HepG2 (cell line): ENCODE data around the gene PDE2A. TPM values are rescaled to one million over a fixed set of nuclear protein-coding genes. Genes with fewer than 3 reads are reported as not detected.

Experiments
- ATAC-seq: fragments of 200-7000 bp; cut with Tn5 transposase; 3 replicates; pipeline ENCODE4 v1.9.1; 2020; ENCODE audit warnings: mild to moderate bottlenecking, moderate library complexity
- BruUV-seq: library from RNA; stranded (reverse); fragments of 400-500 nt; replicated peaks from 2 replicates; lab custom pipeline; 2021; lab: Mats Ljungman, UMichigan
- CTCF ChIA-PET: fragments of 300-600 bp; formaldehyde crosslinking; extraction: SDS; loops from one replicate; lab custom pipeline; 2021; ENCODE audit warnings: low total read pairs, inconsistent platforms, low intra/inter-chr PET ratio; lab: Yijun Ruan, JAX
- POLR2A ChIA-PET: fragments of 350-600 bp; sonication (Branson Sonifier 250); formaldehyde crosslinking; loops from one replicate; lab custom pipeline; 2020; ENCODE audit warnings: antibody characterized with exemption, inconsistent platforms; lab: Yijun Ruan, JAX
- DNase-seq: peaks from one replicate; pipeline ENCODE4 v3.0.0-alpha.2; 2015; ENCODE audit warnings: low spot score
- FAIRE-seq: peaks from 3 replicates; lab custom pipeline; 2011; peaks lifted over from hg19 to GRCh38; lab: Jason Lieb, UNC
- H2AFZ ChIP-seq: one replicate; pipeline ENCODE4 v1.6.1; 2011; ENCODE audit warnings: low read length, inconsistent platforms
- H3K27ac ChIP-seq: fragments of 300-600 bp; 3 replicates; pipeline ENCODE4 v1.8.0; 2011; ENCODE audit warnings: mixed run types, mild to moderate bottlenecking, mixed read lengths, low read length, inconsistent platforms; ENCODE audit not compliant: insufficient read depth; ENCODE audit errors: extremely low read length
- H3K27me3 ChIP-seq, 2 experiments: fragments of 200-600 bp in 1 of 2; 2 replicates in 1 of 2; 3 replicates in 1 of 2; pipeline versions ENCODE4 v1.6.0 to v1.8.0; 2011; ENCODE audit warnings: low read length in 2 of 2, mild to moderate bottlenecking in 2 of 2, moderate library complexity in 2 of 2, inconsistent platforms in 1 of 2; ENCODE audit not compliant: insufficient read depth in 2 of 2, control insufficient read depth in 1 of 2
- H3K36me3 ChIP-seq, 2 experiments: fragments of 200-600 bp in 1 of 2; replicated peaks in 1 of 2; 2 replicates in 1 of 2; 3 replicates in 1 of 2; pipeline versions ENCODE4 v1.5.1 to v1.8.0; 2011; ENCODE audit warnings: low read length in 2 of 2, inconsistent platforms in 1 of 2; ENCODE audit not compliant: insufficient read depth in 2 of 2, control insufficient read depth in 1 of 2
- H3K4me1 ChIP-seq: 2 replicates; pipeline ENCODE4 v1.5.1; 2012; ENCODE audit warnings: low read length, inconsistent platforms; ENCODE audit not compliant: insufficient read depth
- H3K4me2 ChIP-seq: 2 replicates; pipeline ENCODE4 v1.6.0; 2011; ENCODE audit warnings: low read depth, low read length, inconsistent platforms
- H3K4me3 ChIP-seq, 3 experiments: fragments of 200-600 bp in 1 of 3; sonication (generic), shearing (Covaris generic) in 1 of 3; replicated peaks in 1 of 3; 2 replicates each; pipeline ENCODE4 v1.5.1; 2011 to 2016; ENCODE audit warnings: low read length in 3 of 3, inconsistent platforms in 2 of 3, low read depth in 2 of 3, mild to moderate bottlenecking in 2 of 3, control low read depth in 1 of 3, mixed read lengths in 1 of 3; ENCODE audit not compliant: insufficient read depth in 1 of 3
- H3K79me2 ChIP-seq: one replicate; pipeline ENCODE4 v1.6.1; 2011; ENCODE audit warnings: low read length, inconsistent platforms; ENCODE audit not compliant: insufficient read depth
- H3K9ac ChIP-seq: 2 replicates; pipeline ENCODE4 v1.6.0; 2011; ENCODE audit warnings: mild to moderate bottlenecking, low read depth, low read length, inconsistent platforms; ENCODE audit not compliant: insufficient read depth
- H3K9me3 ChIP-seq: 2 replicates; pipeline ENCODE4 v1.5.1; 2012; ENCODE audit warnings: mild to moderate bottlenecking, low read length
- H4K20me1 ChIP-seq: 2 replicates; pipeline ENCODE4 v1.6.0; 2011; ENCODE audit warnings: inconsistent platforms, mild to moderate bottlenecking, low read length, moderate library complexity; ENCODE audit not compliant: insufficient read depth
- HNRNPLL ChIP-seq: fragments of 200-400 bp; formaldehyde crosslinking; IDR thresholded peaks from 2 replicates; pipeline ENCODE4 v1.6.1; 2017; ENCODE audit warnings: mild to moderate bottlenecking, low read depth, low read length; ENCODE audit not compliant: poor library complexity, severe bottlenecking
- NFATC3 ChIP-seq: sonication (generic); formaldehyde crosslinking; IDR thresholded peaks from 2 replicates; pipeline ENCODE4 v1.5.1; 2020; ENCODE audit warnings: mild to moderate bottlenecking, missing genetic modification reagents
- REL ChIP-seq: sonication (generic); formaldehyde crosslinking; conservative IDR thresholded peaks from 2 replicates; pipeline ENCODE4 v1.8.0; 2022; ENCODE audit warnings: mild to moderate bottlenecking, missing genetic modification reagents, moderate library complexity
- SNAPC2 ChIP-seq: sonication (generic); formaldehyde crosslinking; IDR thresholded peaks from 2 replicates; pipeline ENCODE4 v1.8.1; 2022; ENCODE audit warnings: mild to moderate bottlenecking, missing genetic modification reagents
- TGIF2 ChIP-seq: IDR thresholded peaks from 2 replicates; pipeline ENCODE4 v1.6.1; 2016; ENCODE audit warnings: control low read depth, missing compliant biosample characterization
- U2AF1 ChIP-seq: fragments of 200-400 bp; formaldehyde crosslinking; optimal IDR thresholded peaks from 2 replicates; pipeline ENCODE3; 2017; ENCODE audit warnings: mild to moderate bottlenecking, low read depth, low read length
- U2AF2 ChIP-seq: fragments of 200-400 bp; formaldehyde crosslinking; IDR thresholded peaks from 2 replicates; pipeline ENCODE4 v1.6.1; 2017; ENCODE audit warnings: low read depth, mild to moderate bottlenecking, low read length
- ZBTB34 ChIP-seq: sonication (generic); formaldehyde crosslinking; IDR thresholded peaks from 2 replicates; pipeline ENCODE4 v1.8.0; 2022; ENCODE audit warnings: mild to moderate bottlenecking, missing genetic modification reagents
- ZNF337 ChIP-seq: sonication (generic); formaldehyde crosslinking; IDR thresholded peaks from 2 replicates; pipeline ENCODE4 v1.5.1; 2020; ENCODE audit warnings: missing genetic modification reagents, low read depth, mild to moderate bottlenecking, borderline replicate concordance
- ZNF614 ChIP-seq: IDR thresholded peaks from 2 replicates; pipeline ENCODE4 v1.6.1; 2018; ENCODE audit warnings: missing biosample characterization, missing genetic modification reagents, inconsistent platforms, borderline replicate concordance
- ZNF670 ChIP-seq: sonication (generic); formaldehyde crosslinking; IDR thresholded peaks from 2 replicates; pipeline ENCODE4 v1.8.0; 2022; ENCODE audit warnings: mild to moderate bottlenecking, missing genetic modification reagents, borderline replicate concordance
- WGBS: methylation state at CpG from one replicate; pipeline ENCODE4 v1.1.6; 2017; ENCODE audit warnings: low lambda C conversion rate; 5-methylcytosine and 5-hydroxymethylcytosine counted together
- in situ Hi-C: cut with HindIII; loops from 2 replicates; pipeline ENCODE4 v1.10.0; 2017; ENCODE audit warnings: low pct_unique_long_range_greater_than_20kb; ENCODE audit not compliant: extremely low pct_ligation_motif_present
- intact Hi-C: fragments of 100-400 bp; cut with micrococcal nuclease; formaldehyde crosslinking; loops from one replicate; pipeline ENCODE4 v1.10.0; 2022; ENCODE audit not compliant: unreplicated experiment
- polyA plus RNA-seq, 8 experiments: library from polyadenylated mRNA; depleted of rRNA in 3 of 8; stranded (reverse) in 7 of 8; unstranded in 1 of 8; fragments of >200 nt; fragmentation: Illumina TruSeq in 4 of 8; extraction: Trizol in 4 of 8; gene quantifications; 2 replicates each; pipeline versions ENCODE4 v1.2.1 to v1.2.3, GENCODE V29; 2011 to 2016; ENCODE audit warnings: low read depth in 4 of 8, missing spikeins in 1 of 8, mixed read lengths in 1 of 8; ENCODE audit not compliant: insufficient read depth in 1 of 8
- total RNA-seq, 5 experiments: library from RNA; depleted of rRNA; stranded (reverse); fragments of >200 nt; fragmentation: Illumina TruSeq; extraction: Trizol; gene quantifications; 2 replicates each; pipeline ENCODE4 v1.2.3, GENCODE V29; 2016; ENCODE audit warnings: low read depth in 1 of 5
- TF ChIP-seq, protein P1 (sequence below): sonication (generic); formaldehyde crosslinking; IDR thresholded peaks from 2 replicates; pipeline ENCODE4 v1.4.0; 2020; ENCODE audit warnings: missing genetic modification reagents
- TF ChIP-seq, protein P2 (sequence below): sonication (generic); formaldehyde crosslinking; IDR thresholded peaks from 2 replicates; pipeline ENCODE4 v1.9.0; 2021; ENCODE audit warnings: mild to moderate bottlenecking, missing genetic modification reagents

The PDE2A gene
- total and polyA plus RNA-seq, 2 of the 13 experiments (the other 11 are each of a cell fraction or from before 2014, with no cell fraction given): 3.1 TPM; not detected in 1

DNA sequence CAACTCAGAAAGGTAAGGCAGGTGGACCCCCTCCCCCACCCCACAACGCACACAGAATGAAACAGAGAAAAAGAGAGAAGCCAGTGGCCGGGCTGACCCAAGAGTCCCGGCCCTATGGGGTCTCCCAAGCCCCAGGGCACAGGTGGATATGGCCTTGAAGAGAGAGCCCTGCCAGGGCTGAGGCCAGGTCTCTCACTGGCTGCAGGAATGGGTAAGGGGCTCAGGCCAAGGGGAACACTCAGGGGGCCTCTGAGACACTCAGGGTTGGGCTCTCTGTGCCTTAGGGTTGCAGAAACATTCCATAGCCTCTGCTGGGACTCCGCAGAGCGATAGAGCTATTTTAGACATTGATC, 98.0 kb downstream of the PDE2A start:
- in situ Hi-C loops (loop anchor here (5.0 kb wide), 1 partner anchor 104 kb away; no protein-coding TSS in a partner anchor), intact Hi-C loops (no loop called here)
- no peak for ATAC-seq
- Histone ChIP-seq H3K36me3 (no peaks in the 10 kb centered on the region), H3K9ac (no peak overlapping the region), H3K4me3 (no peak overlapping the region), H3K4me2 (no peak overlapping the region), H2AFZ (no peak overlapping the region), H3K9me3 (no peaks in the 10 kb centered on the region), H3K27me3 (peaks cover 2 to 35% of the 10 kb centered on the region in 2 experiments; a peak in 3 of 5 replicates), H4K20me1 (no peaks in the 10 kb centered on the region), H3K4me1 (peaks cover 11% of the 10 kb centered on the region; the same call in 1 of the 2 replicates), H3K79me2 (no peaks in the 10 kb centered on the region), H3K27ac (no peak overlapping the region)
- CTCF ChIA-PET: no interaction called here
- DNase-seq: no peak
- no TSS peak for BruUV-seq
- no peak for FAIRE-seq
- POLR2A ChIA-PET: no interaction called here
- 23% methylated on average over 3 of the region's 5 CpGs for WGBS
- TF ChIP-seq ZNF337 (no peak), REL (CRISPR knock-in tag) (no peak), NFATC3 (CRISPR knock-in tag) (no peak), SNAPC2 (no peak), TGIF2 (CRISPR knock-in tag) (no peak), ZNF670 (CRISPR knock-in tag) (no peak), HNRNPLL (no peak), U2AF2 (no peak), ZBTB34 (CRISPR knock-in tag) (no peak), U2AF1 (no peak), ZNF614 (CRISPR knock-in tag) (no peak)
- TF ChIP-seq, protein P1, sequence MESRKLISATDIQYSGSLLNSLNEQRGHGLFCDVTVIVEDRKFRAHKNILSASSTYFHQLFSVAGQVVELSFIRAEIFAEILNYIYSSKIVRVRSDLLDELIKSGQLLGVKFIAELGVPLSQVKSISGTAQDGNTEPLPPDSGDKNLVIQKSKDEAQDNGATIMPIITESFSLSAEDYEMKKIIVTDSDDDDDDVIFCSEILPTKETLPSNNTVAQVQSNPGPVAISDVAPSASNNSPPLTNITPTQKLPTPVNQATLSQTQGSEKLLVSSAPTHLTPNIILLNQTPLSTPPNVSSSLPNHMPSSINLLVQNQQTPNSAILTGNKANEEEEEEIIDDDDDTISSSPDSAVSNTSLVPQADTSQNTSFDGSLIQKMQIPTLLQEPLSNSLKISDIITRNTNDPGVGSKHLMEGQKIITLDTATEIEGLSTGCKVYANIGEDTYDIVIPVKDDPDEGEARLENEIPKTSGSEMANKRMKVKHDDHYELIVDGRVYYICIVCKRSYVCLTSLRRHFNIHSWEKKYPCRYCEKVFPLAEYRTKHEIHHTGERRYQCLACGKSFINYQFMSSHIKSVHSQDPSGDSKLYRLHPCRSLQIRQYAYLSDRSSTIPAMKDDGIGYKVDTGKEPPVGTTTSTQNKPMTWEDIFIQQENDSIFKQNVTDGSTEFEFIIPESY (CRISPR knock-in tag): no peak
- TF ChIP-seq, protein P2, sequence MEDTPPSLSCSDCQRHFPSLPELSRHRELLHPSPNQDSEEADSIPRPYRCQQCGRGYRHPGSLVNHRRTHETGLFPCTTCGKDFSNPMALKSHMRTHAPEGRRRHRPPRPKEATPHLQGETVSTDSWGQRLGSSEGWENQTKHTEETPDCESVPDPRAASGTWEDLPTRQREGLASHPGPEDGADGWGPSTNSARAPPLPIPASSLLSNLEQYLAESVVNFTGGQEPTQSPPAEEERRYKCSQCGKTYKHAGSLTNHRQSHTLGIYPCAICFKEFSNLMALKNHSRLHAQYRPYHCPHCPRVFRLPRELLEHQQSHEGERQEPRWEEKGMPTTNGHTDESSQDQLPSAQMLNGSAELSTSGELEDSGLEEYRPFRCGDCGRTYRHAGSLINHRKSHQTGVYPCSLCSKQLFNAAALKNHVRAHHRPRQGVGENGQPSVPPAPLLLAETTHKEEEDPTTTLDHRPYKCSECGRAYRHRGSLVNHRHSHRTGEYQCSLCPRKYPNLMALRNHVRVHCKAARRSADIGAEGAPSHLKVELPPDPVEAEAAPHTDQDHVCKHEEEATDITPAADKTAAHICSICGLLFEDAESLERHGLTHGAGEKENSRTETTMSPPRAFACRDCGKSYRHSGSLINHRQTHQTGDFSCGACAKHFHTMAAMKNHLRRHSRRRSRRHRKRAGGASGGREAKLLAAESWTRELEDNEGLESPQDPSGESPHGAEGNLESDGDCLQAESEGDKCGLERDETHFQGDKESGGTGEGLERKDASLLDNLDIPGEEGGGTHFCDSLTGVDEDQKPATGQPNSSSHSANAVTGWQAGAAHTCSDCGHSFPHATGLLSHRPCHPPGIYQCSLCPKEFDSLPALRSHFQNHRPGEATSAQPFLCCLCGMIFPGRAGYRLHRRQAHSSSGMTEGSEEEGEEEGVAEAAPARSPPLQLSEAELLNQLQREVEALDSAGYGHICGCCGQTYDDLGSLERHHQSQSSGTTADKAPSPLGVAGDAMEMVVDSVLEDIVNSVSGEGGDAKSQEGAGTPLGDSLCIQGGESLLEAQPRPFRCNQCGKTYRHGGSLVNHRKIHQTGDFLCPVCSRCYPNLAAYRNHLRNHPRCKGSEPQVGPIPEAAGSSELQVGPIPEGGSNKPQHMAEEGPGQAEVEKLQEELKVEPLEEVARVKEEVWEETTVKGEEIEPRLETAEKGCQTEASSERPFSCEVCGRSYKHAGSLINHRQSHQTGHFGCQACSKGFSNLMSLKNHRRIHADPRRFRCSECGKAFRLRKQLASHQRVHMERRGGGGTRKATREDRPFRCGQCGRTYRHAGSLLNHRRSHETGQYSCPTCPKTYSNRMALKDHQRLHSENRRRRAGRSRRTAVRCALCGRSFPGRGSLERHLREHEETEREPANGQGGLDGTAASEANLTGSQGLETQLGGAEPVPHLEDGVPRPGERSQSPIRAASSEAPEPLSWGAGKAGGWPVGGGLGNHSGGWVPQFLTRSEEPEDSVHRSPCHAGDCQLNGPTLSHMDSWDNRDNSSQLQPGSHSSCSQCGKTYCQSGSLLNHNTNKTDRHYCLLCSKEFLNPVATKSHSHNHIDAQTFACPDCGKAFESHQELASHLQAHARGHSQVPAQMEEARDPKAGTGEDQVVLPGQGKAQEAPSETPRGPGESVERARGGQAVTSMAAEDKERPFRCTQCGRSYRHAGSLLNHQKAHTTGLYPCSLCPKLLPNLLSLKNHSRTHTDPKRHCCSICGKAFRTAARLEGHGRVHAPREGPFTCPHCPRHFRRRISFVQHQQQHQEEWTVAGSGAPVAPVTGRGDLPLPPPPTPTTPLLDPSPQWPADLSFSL (CRISPR knock-in tag): no peak
